Activated CD8-positive, alpha-beta memory T cell treated with anti-CD3 and anti-CD28 coated beads for 1 hour (primary cell): ENCODE results near the gene EFNA1.
A peak's percentile ranks its signal among the peaks of the same experiment; 100 is the strongest.

Experiments used
- DNase-seq, 2 donors: peaks; one replicate each; pipeline ENCODE4 v3.0.0-alpha.2; 2020; ENCODE audit warnings: low read depth in 1 of 2; ENCODE audit errors: extremely low read depth in 1 of 2

EFNA1 gene

DNA sequence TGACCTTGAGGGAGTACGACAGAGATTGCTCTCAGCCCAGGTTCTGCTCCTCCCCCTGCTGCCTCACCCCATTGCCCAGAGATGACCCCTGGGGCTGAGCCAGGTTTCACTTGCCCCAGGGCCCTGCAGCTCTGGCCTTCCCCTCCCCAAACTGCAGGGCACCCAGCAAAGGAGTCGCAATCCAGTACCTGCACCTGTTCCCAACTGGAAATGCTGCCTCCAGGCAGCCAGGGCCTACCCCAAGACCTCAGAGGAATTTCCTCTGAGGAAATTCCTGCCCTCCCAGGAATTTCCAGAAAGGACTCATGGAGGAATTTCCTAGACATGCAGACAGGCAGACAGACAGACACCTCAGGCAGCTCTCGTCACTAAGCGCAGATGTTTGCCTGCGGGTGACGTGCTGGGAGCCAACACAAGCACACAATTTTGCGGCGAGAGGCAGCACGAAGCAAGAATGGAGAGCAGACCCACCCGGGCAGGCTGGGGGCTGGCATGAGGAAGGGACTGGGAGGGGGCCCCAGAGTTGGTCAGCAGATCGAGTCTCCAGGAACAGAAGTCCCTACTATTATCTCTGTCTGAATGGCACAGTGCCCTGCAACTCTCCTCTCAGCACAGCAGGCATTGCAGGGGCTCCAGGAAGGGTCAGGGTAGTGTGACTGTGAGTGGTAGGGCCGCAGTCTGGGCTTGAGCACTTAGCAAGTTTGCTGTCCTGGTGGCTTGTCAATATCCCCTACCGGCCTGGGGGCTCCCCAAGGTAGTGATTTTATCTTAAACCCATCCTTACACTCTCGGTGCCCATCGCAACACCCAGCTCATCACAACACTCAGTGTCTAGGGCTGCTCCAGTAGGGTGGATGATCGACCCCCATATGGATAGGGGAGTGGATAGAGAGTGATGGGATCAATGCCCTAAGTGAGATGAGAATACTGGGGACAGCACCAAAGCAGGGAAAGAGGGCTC lies 2.9 kb upstream of the EFNA1 start:
- no peak for DNase-seq

GRCh38 chr1:155125511-155125945 lies 2.1 kb upstream of the EFNA1 start:
- DNase-seq, result no peak

GRCh38 chr1:155125946-155126555 lies 1.6 kb upstream of the EFNA1 start:
- no peak for DNase-seq

DNA sequence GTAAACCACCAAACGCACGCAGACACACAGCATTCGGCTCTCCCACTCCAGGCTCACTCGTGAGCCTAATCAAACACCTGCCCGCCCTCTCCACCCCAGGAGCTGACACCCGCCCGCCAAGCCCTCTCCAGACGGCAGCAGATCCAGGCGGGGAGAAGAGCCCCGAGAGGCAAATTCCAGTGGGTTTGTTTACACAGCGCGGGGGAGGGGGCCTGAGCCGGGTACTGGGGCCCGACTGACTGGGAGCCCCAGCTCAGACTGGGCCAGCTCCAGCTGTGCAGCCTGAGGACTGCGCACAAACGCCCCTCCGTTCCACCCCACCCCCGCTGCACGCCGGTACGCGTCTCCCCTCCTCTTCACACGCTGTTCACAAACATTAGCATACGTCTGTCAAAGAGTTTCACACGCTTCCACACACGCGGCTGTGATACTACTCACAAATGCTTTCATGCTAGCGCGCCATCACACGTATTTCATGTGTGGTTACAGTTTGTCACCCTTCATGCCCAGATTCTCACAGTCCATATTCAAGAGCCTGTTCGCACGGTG lies 1.0 kb upstream of the EFNA1 start:
- DNase-seq, result no peak

DNA sequence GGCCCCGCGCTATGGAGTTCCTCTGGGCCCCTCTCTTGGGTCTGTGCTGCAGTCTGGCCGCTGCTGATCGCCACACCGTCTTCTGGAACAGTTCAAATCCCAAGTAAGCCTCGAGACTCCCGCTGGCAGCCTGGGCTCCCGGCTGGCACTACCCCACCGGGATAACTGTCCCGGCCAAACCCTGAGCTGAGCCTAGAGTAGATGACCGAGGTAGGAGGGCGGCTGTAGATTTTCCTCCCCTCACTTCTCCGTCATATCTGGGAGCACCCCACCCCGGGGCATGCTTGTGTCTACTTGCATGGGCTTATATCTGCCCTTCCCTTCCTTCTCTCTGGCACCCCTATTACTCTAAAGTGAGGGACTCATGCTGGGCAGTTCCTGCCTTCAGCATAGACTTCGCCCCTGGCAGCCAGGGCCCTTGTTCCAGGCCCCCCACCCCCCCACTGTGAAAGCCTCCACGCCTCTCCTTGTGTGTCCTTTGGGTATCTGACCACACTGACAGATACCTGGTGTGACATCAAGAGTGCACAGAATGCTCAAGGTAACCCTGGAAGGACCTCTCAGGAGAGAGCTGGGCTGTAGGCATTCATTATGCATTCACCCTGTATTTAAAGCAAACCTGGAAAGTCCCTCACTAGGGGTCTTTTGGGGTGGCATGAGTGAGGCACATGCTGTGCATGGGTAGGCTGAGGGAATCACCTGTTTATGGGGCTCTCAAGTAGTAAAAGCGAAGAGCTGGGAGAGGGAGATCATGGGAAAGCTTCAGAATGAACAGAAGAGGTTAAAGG lies 485 bp downstream of the EFNA1 start:
- DNase-seq, result no peak

DNA sequence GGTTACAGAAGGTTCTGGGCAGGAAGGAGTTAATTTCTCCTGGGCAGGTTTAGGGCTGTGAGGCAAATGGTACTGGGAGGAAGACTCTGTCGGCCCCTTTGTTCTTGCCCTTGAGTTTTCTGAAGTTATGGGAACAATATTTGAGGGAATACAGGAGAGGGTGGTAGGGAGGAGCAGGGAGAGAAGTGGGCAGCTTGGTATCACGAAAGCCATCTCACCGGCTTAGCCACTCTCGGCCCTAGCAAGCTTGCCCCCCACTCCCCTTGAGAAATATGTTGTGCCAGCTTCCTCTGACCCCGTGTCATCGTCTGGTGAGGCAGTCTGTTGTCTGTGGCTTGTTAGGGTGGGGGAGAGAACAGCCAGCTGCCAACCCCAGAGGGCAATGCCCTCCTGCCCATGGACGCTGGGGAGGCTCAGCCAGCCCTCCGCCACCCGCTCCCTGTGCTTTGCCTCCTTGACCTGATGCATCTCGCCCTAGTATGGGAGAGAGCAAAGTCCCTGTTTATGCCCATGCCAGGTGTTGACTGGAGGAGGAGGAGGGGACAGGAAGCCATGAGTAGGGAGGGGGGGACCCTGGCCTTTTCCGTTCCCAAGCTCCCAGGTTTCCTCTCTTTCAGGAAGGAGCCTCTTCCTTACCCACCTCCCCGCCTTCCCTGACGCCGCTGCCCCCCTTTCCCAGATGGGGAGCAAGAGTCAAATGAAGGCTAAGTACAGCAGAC lies 1.2 kb downstream of the EFNA1 start:
- DNase-seq, result no peak

DNA sequence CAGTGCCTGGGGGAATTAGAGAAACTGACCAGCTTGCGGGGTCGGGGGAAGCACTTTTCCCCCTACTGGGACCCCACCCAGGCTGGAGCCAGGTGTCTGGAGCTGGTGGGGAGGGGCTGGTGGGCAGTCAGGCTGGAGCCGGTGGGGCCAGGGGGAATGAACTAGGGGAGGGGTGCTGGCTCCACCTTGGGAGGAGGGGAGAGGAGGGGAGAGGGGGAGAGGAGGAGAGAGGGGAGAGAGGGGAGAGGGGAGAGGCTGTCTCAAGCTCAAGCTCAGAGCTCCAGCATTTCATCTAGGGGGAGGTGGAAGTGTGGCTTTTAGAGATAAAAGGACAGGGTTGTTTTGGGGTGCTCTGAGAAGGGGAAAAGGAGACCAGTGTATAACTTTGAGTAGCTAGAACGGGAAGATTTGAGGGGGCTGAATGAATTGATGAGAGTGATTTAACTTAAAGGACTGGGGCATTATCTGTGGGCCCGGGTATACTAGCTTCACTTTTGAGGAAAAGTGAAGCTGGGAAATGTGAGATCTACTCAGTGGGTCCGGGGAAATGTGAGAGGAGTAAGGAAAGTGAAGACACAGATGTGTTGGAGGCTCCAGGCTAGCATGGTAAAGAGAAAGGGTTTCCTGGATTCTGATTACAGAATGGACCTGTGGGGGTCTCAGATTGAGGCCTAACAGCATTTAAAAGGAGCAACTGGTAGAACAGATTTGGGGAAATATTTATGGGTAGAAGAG lies 2.8 kb downstream of the EFNA1 start:
- no peak for DNase-seq

GRCh38 chr1:155131285-155131684 lies 3.6 kb downstream of the EFNA1 start:
- no peak for DNase-seq

- DNase-seq, result no peak
Measured at GRCh38 chr1:155131856-155132255, 4.2 kb downstream of the EFNA1 start.

GRCh38 chr1:155133799-155134281 lies 6.2 kb downstream of the EFNA1 start:
- no peak for DNase-seq

GRCh38 chr1:155134322-155134721 lies 6.6 kb downstream of the EFNA1 start:
- no peak for DNase-seq

GRCh38 chr1:155134880-155135414 lies 7.3 kb downstream of the EFNA1 start:
- no peak for DNase-seq

DNA sequence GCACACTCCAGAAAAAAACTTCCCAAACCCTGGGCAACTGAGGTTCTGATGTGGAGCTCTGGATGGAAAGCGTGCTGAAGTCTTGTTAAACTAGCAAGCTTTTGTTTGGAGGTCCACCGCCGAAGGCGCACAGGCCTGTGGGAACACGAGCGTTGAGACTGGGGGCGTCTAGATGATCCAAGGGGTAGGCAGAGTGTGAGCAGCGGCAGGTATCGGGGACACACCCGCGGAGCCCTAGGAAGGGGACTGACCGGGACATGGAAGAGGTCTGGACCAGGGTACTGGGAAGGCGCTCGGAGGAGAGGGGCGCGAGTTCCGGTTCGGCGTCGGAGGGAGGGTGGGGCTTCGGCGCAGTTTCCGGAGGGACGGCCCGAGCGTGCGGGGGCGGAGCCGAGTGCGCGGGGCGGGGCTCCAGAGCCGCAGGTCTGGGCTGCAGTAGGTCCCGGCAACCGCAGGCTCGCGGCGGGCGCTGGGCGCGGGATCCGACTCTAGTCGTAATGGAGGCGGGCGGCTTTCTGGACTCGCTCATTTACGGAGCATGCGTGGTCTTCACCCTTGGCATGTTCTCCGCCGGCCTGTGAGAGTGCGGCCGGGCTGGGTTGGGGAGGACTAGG lies 7.8 kb downstream of the EFNA1 start, which contains the start of gene SLC50A1:
TSS of gene SLC50A1 (plus strand) at position 438 of the 614 bp plus-strand sequence. CDS start at position 498, 60 bp downstream.
- peak; percentile 70 to 89 for DNase-seq

DNA sequence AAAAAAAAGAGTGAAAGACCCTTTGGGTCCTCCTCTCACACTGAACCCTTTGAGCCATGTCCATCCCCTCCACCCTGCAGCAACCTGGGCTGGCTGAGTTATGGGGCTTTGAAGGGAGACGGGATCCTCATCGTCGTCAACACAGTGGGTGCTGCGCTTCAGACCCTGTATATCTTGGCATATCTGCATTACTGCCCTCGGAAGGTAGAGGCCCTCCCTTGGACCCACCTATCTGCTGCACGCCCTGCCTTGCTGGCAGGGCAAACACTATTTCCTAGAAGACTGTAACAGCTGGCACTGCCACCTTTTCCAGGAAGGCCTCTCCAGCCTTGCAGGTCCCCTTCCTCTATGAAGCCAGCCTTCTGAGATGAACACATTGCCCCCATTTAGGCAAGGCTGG lies 9.1 kb downstream of the EFNA1 start:
- DNase-seq, result no peak

- no peak for DNase-seq
Measured at GRCh38 chr1:155137154-155137949, 9.7 kb downstream of the EFNA1 start.

GRCh38 chr1:155139895-155140629 lies 12.4 kb downstream of the EFNA1 start, which contains the start of gene DPM3:
TSS of gene DPM3 (minus strand) at chr1:155140531. CDS start at chr1:155140240, 291 bp downstream.
- peak; percentile 74 to 83 for DNase-seq

DNA sequence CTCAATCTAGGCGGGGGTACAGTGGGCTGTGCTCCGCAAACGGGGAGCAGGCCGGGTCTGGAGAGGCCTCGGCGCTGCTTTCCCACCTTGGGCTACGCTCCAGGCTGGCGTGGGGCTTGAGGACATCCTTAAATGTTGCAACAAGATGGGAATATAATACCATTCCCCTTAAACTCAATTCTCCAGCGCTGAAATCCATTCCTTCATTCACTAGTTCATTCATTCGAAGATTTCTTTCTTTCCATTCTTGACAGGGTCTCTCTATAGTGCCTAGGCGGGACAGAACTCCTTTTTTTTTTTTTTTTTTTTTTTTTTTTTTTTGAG lies 12.9 kb downstream of the EFNA1 start:
- no peak for DNase-seq
